ENCODE measurements around the gene RBM34.
A peak's percentile ranks its signal among the peaks of the same experiment; 100 is the strongest.

RBM34 gene

GRCh38 chr1:235108876-235109275, 52.2 kb downstream of the RBM34 start:
- H3K9me3 ChIP-seq (replicated peaks; ENCODE audit: low read length), result no peaks in the 10 kb centered on the region
- H3K4me2 ChIP-seq (ENCODE audit: low read length), result no peak overlapping the region
- no peaks in the 10 kb centered on the region for H3K27me3 ChIP-seq (ENCODE audit: control insufficient read depth, insufficient read depth, low read length)
- peaks cover 10% of the 10 kb centered on the region for H3K4me1 ChIP-seq (ENCODE audit: control insufficient read depth, insufficient read depth, low read length)
- peaks cover 65% of the 10 kb centered on the region for H3K36me3 ChIP-seq (ENCODE audit: insufficient read depth, low read length)
- no peak overlapping the region for H3K9ac ChIP-seq (ENCODE audit: low read depth, low read length)
- no peak overlapping the region for H3K4me3 ChIP-seq (ENCODE audit: low read length)

GRCh38 chr1:235108185-235108593, 52.9 kb downstream of the RBM34 start:
- Histone ChIP-seq H3K9ac (ENCODE audit: low read depth, low read length) (no peak overlapping the region), H3K4me3 (ENCODE audit: low read length) (no peak overlapping the region), H3K4me1 (ENCODE audit: control insufficient read depth, insufficient read depth, low read length) (peaks cover 13% of the 10 kb centered on the region), H3K4me2 (ENCODE audit: low read length) (no peak overlapping the region), H3K9me3 (replicated peaks; ENCODE audit: low read length) (no peaks in the 10 kb centered on the region), H3K27me3 (ENCODE audit: control insufficient read depth, insufficient read depth, low read length) (no peaks in the 10 kb centered on the region), H3K36me3 (ENCODE audit: insufficient read depth, low read length) (peaks cover 58% of the 10 kb centered on the region)

- Histone ChIP-seq H3K27me3 (ENCODE audit: control insufficient read depth, insufficient read depth, low read length) (no peaks in the 10 kb centered on the region), H3K4me3 (ENCODE audit: low read length) (no peak overlapping the region), H3K9ac (ENCODE audit: low read depth, low read length) (no peak overlapping the region), H3K36me3 (ENCODE audit: insufficient read depth, low read length) (peaks cover 52% of the 10 kb centered on the region), H3K4me2 (ENCODE audit: low read length) (no peak overlapping the region), H3K4me1 (ENCODE audit: control insufficient read depth, insufficient read depth, low read length) (peaks cover 13% of the 10 kb centered on the region), H3K9me3 (replicated peaks; ENCODE audit: low read length) (no peaks in the 10 kb centered on the region)
These were observed 53.5 kb downstream of the RBM34 start for GRCh38 chr1:235107368-235108184.

GRCh38 chr1:235106457-235106856, 54.6 kb downstream of the RBM34 start:
- H3K9ac ChIP-seq (ENCODE audit: low read depth, low read length), result no peak overlapping the region
- no peaks in the 10 kb centered on the region for H3K27me3 ChIP-seq (ENCODE audit: control insufficient read depth, insufficient read depth, low read length)
- no peak overlapping the region for H3K4me2 ChIP-seq (ENCODE audit: low read length)
- H3K9me3 ChIP-seq (replicated peaks; ENCODE audit: low read length), result no peaks in the 10 kb centered on the region
- H3K4me3 ChIP-seq (ENCODE audit: low read length), result no peak overlapping the region
- H3K4me1 ChIP-seq (ENCODE audit: control insufficient read depth, insufficient read depth, low read length), result peaks cover 19% of the 10 kb centered on the region
- H3K36me3 ChIP-seq (ENCODE audit: insufficient read depth, low read length), result peaks cover 45% of the 10 kb centered on the region

- no peak overlapping the region for H3K4me3 ChIP-seq (ENCODE audit: low read length)
- peaks cover 34% of the 10 kb centered on the region for H3K36me3 ChIP-seq (ENCODE audit: insufficient read depth, low read length)
- peaks cover 19% of the 10 kb centered on the region for H3K4me1 ChIP-seq (ENCODE audit: control insufficient read depth, insufficient read depth, low read length)
- H3K9me3 ChIP-seq (replicated peaks; ENCODE audit: low read length), result no peaks in the 10 kb centered on the region
- H3K27me3 ChIP-seq (ENCODE audit: control insufficient read depth, insufficient read depth, low read length), result no peaks in the 10 kb centered on the region
- no peak overlapping the region for H3K9ac ChIP-seq (ENCODE audit: low read depth, low read length)
- H3K4me2 ChIP-seq (ENCODE audit: low read length), result peak overlapping the region; percentile 86
These were observed 55.7 kb downstream of the RBM34 start for GRCh38 chr1:235105051-235106043.

- Histone ChIP-seq H3K4me3 (ENCODE audit: low read length) (no peak overlapping the region), H3K27me3 (ENCODE audit: control insufficient read depth, insufficient read depth, low read length) (no peaks in the 10 kb centered on the region), H3K36me3 (ENCODE audit: insufficient read depth, low read length) (peaks cover 10% of the 10 kb centered on the region), H3K9me3 (replicated peaks; ENCODE audit: low read length) (no peaks in the 10 kb centered on the region), H3K4me1 (ENCODE audit: control insufficient read depth, insufficient read depth, low read length) (peaks cover 19% of the 10 kb centered on the region), H3K4me2 (ENCODE audit: low read length) (no peak overlapping the region), H3K9ac (ENCODE audit: low read depth, low read length) (no peak overlapping the region)
These were observed 58.0 kb downstream of the RBM34 start for GRCh38 chr1:235102993-235103411.

GRCh38 chr1:235102259-235102582, 58.8 kb downstream of the RBM34 start:
- no peaks in the 10 kb centered on the region for H3K9me3 ChIP-seq (replicated peaks; ENCODE audit: low read length)
- peaks cover 2% of the 10 kb centered on the region for H3K36me3 ChIP-seq (ENCODE audit: insufficient read depth, low read length)
- no peak overlapping the region for H3K4me3 ChIP-seq (ENCODE audit: low read length)
- peaks cover 19% of the 10 kb centered on the region for H3K4me1 ChIP-seq (ENCODE audit: control insufficient read depth, insufficient read depth, low read length)
- no peak overlapping the region for H3K9ac ChIP-seq (ENCODE audit: low read depth, low read length)
- no peaks in the 10 kb centered on the region for H3K27me3 ChIP-seq (ENCODE audit: control insufficient read depth, insufficient read depth, low read length)
- peak overlapping the region; percentile 20 for H3K4me2 ChIP-seq (ENCODE audit: low read length)

- Histone ChIP-seq H3K9me3 (replicated peaks; ENCODE audit: low read length) (no peaks in the 10 kb centered on the region), H3K4me2 (ENCODE audit: low read length) (peak overlapping the region; percentile 20), H3K4me3 (ENCODE audit: low read length) (no peak overlapping the region), H3K9ac (ENCODE audit: low read depth, low read length) (no peak overlapping the region), H3K36me3 (ENCODE audit: insufficient read depth, low read length) (no peaks in the 10 kb centered on the region), H3K27me3 (ENCODE audit: control insufficient read depth, insufficient read depth, low read length) (no peaks in the 10 kb centered on the region), H3K4me1 (ENCODE audit: control insufficient read depth, insufficient read depth, low read length) (peaks cover 19% of the 10 kb centered on the region)
These were observed 59.3 kb downstream of the RBM34 start for GRCh38 chr1:235101558-235102258.

- Histone ChIP-seq H3K4me3 (ENCODE audit: low read length) (no peak overlapping the region), H3K9me3 (replicated peaks; ENCODE audit: low read length) (no peaks in the 10 kb centered on the region), H3K9ac (ENCODE audit: low read depth, low read length) (no peak overlapping the region), H3K4me2 (ENCODE audit: low read length) (no peak overlapping the region), H3K4me1 (ENCODE audit: control insufficient read depth, insufficient read depth, low read length) (peaks cover 19% of the 10 kb centered on the region), H3K36me3 (ENCODE audit: insufficient read depth, low read length) (no peaks in the 10 kb centered on the region), H3K27me3 (ENCODE audit: control insufficient read depth, insufficient read depth, low read length) (no peaks in the 10 kb centered on the region)
These were observed 60.8 kb downstream of the RBM34 start for GRCh38 chr1:235100194-235100772.

- H3K36me3 ChIP-seq (ENCODE audit: insufficient read depth, low read length), result no peaks in the 10 kb centered on the region
- H3K27me3 ChIP-seq (ENCODE audit: control insufficient read depth, insufficient read depth, low read length), result no peaks in the 10 kb centered on the region
- H3K4me3 ChIP-seq (ENCODE audit: low read length), result no peak overlapping the region
- no peaks in the 10 kb centered on the region for H3K9me3 ChIP-seq (replicated peaks; ENCODE audit: low read length)
- peaks cover 11% of the 10 kb centered on the region for H3K4me1 ChIP-seq (ENCODE audit: control insufficient read depth, insufficient read depth, low read length)
- H3K4me2 ChIP-seq (ENCODE audit: low read length), result no peak overlapping the region
- H3K9ac ChIP-seq (ENCODE audit: low read depth, low read length), result no peak overlapping the region
These were observed 62.1 kb downstream of the RBM34 start for GRCh38 chr1:235098991-235099390.

- H3K9me3 ChIP-seq (replicated peaks; ENCODE audit: low read length), result no peaks in the 10 kb centered on the region
- no peak overlapping the region for H3K4me3 ChIP-seq (ENCODE audit: low read length)
- no peak overlapping the region for H3K4me2 ChIP-seq (ENCODE audit: low read length)
- H3K4me1 ChIP-seq (ENCODE audit: control insufficient read depth, insufficient read depth, low read length), result peaks cover 8% of the 10 kb centered on the region
- no peaks in the 10 kb centered on the region for H3K36me3 ChIP-seq (ENCODE audit: insufficient read depth, low read length)
- no peak overlapping the region for H3K9ac ChIP-seq (ENCODE audit: low read depth, low read length)
- H3K27me3 ChIP-seq (ENCODE audit: control insufficient read depth, insufficient read depth, low read length), result no peaks in the 10 kb centered on the region
These were observed 62.5 kb downstream of the RBM34 start for GRCh38 chr1:235098547-235098946.
